ENCODE data around the gene TCP11L2. TPM values are rescaled to one million over a fixed set of nuclear protein-coding genes. Genes with fewer than 3 reads are reported as not detected.

TCP11L2 gene
- total and polyA plus RNA-seq, 3 donors from 2014 or later: 15.8 to 33.9 (median 31.0) TPM

DNA sequence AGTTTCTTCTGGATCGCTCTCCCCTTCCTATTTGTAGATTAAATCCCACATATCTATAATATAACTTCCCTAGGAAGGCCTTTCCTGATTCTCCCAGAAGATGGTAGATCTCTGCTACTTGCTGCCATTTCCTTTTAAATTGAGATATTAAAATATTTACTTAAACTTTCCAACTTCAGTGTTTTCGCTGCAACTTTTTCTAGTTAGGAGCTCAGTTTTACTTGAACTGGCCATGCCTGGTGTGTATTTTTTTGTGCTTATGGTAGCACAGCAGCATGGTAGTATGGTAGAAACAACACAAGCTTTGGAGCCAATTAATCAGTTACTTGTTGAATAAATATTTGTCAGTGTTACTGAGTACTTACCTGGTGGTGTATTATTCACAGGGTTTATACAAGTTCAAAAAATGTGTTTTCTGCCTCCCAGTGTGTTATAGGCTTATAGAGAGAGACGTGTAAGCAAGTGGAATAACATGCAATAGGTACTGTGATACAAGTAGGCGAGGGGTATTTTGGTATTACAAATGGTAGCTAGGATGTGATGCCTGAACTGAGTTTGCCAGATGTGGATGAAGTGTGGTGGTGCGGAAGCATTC is 58.0 kb downstream of the TCP11L2 start:
- intact Hi-C loops (cut with DNase I; ENCODE audit: low total_unique reads): no loop called here
- H3K27ac ChIP-seq: no peak overlapping the region
- H3K4me3 ChIP-seq: no peak overlapping the region
- H3K27me3 ChIP-seq: no peaks in the 10 kb centered on the region
- H3K9me3 ChIP-seq: no peaks in the 10 kb centered on the region
- 90 to 94% methylated on average over 5 of the region's 5 CpGs for WGBS, 2 donors
- TF ChIP-seq, protein P1, sequence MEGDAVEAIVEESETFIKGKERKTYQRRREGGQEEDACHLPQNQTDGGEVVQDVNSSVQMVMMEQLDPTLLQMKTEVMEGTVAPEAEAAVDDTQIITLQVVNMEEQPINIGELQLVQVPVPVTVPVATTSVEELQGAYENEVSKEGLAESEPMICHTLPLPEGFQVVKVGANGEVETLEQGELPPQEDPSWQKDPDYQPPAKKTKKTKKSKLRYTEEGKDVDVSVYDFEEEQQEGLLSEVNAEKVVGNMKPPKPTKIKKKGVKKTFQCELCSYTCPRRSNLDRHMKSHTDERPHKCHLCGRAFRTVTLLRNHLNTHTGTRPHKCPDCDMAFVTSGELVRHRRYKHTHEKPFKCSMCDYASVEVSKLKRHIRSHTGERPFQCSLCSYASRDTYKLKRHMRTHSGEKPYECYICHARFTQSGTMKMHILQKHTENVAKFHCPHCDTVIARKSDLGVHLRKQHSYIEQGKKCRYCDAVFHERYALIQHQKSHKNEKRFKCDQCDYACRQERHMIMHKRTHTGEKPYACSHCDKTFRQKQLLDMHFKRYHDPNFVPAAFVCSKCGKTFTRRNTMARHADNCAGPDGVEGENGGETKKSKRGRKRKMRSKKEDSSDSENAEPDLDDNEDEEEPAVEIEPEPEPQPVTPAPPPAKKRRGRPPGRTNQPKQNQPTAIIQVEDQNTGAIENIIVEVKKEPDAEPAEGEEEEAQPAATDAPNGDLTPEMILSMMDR (IDR thresholded peaks at IDR 0.05): no peak
- no peak for TF ChIP-seq POLR2A (IDR thresholded peaks at IDR 0.05)
- no peaks in the 10 kb centered on the region for H3K36me3 ChIP-seq (ENCODE audit: low read depth, missing control alignments)
- no peak for DNase-seq
- H3K4me1 ChIP-seq: peaks cover 9% of the 10 kb centered on the region

DNA sequence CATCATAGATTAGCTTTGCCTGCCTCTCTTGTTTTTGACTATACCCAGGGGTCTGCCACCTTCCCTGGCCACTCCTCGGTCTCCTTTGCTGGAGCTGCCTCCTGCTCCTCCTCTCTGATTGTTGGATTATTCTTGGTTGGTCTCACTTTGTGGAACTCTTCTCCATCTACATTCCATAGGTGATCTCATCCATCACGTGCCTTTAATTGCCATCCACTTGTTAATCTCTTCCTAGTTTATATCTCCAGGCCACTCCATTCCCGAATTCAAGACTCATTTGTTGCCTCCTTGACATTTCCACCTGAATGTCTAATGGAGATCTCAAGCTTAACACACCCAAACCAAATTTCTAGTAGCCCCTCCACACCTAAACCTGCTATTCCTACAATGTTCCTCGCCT is 60.4 kb downstream of the TCP11L2 start:
- Histone ChIP-seq H3K4me1 (peaks cover 4% of the 10 kb centered on the region), H3K27ac (no peak overlapping the region), H3K9me3 (no peaks in the 10 kb centered on the region), H3K4me3 (no peak overlapping the region), H3K36me3 (ENCODE audit: low read depth, missing control alignments) (no peaks in the 10 kb centered on the region), H3K27me3 (no peaks in the 10 kb centered on the region)
- intact Hi-C loops (cut with DNase I; ENCODE audit: low total_unique reads): no loop called here
- TF ChIP-seq POLR2A (IDR thresholded peaks at IDR 0.05): no peak
- TF ChIP-seq, protein P1 (IDR thresholded peaks at IDR 0.05): no peak
- no peak for DNase-seq
- WGBS, 2 donors: 85 to 92% methylated on average over 4 of the region's 4 CpGs

DNA sequence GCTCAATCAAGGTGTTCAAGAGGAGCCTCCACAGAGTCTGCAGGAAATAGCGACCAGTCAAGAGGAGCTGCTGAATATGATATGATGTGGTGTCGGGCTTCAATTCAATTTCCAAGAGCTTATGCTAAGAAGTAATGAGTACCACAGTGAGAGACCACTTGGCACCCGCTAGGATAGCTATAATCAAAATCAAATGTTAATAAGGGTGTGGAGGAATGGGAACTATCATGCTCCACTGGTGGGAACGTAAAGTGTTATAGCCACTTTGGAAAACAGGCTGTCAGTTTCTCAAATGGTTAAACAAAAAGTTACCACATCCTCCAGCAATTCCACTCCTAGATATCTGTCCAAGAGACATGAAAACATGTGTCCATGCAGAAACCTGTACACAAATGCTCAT is 61.7 kb downstream of the TCP11L2 start:
- Histone ChIP-seq H3K4me1 (no peaks in the 10 kb centered on the region), H3K9me3 (no peaks in the 10 kb centered on the region), H3K36me3 (ENCODE audit: low read depth, missing control alignments) (no peaks in the 10 kb centered on the region), H3K27me3 (no peaks in the 10 kb centered on the region), H3K27ac (no peak overlapping the region), H3K4me3 (no peak overlapping the region)
- intact Hi-C loops (cut with DNase I; ENCODE audit: low total_unique reads): no loop called here
- DNase-seq: no peak
- 94 to 98% methylated on average over 4 of the region's 4 CpGs for WGBS, 2 donors
- TF ChIP-seq, protein P1 (IDR thresholded peaks at IDR 0.05): no peak
- TF ChIP-seq POLR2A (IDR thresholded peaks at IDR 0.05): no peak

DNA sequence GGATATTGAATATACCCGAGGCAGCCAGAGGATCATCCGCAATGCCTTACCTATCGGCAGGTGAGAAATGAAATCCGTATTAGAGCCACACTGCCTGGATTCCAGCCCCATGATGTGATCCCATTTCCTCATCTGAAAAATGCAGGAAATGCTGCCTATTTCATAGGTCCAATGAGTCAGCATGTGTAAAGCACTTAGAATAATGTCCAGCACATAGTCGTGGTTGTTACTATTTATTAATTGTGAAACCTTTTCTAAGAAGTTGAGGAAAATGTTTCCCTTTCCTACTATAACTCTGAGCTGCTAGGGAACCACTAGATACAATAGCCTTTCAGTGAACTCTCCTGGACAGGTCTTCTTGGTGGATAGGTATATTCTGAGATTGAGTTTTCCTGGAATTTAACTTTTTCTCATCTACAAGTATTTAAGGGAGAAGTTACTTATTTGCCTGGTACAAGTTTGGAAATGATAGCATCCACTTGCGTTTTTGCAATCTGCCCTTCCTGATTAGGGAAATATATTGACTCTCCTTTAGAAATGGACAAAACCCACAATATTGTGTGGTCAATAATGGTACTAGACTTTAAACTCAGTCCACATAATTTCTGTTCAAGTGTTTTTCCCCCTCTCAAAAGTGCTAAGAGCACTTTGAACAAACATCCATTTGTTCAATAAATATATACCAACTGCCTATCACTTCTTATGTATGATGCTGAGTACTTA is 67.3 kb downstream of the TCP11L2 start:
- no peak for TF ChIP-seq POLR2A (IDR thresholded peaks at IDR 0.05)
- H3K27me3 ChIP-seq: no peaks in the 10 kb centered on the region
- DNase-seq: no peak
- H3K27ac ChIP-seq: no peak overlapping the region
- 91 to 94% methylated on average over 6 of the region's 6 CpGs for WGBS, 2 donors
- intact Hi-C loops (cut with DNase I; ENCODE audit: low total_unique reads): no loop called here
- no peaks in the 10 kb centered on the region for H3K9me3 ChIP-seq
- no peaks in the 10 kb centered on the region for H3K4me1 ChIP-seq
- no peak overlapping the region for H3K4me3 ChIP-seq
- no peaks in the 10 kb centered on the region for H3K36me3 ChIP-seq (ENCODE audit: low read depth, missing control alignments)

DNA sequence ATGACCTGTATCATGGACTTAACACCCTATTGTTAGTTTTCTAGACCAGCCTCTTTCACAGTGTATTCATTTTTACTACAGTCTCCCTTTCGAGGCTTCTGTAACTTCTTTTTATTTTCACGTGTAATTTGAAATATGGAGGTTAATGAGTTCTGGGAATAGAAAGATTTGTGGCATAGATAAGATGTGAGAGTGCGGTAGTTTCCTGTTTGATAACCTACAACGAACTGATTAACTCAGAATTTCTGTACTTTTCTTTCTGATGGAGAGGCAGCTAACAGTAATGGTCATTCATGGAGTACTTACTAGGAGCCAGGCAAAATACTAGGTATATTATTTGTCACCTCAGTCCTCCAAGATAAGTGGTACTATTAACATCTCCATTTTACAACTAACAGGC is 76.3 kb downstream of the TCP11L2 start:
- WGBS, 2 donors: 78 to 79% methylated on average over 4 of the region's 4 CpGs
- Histone ChIP-seq H3K27ac (no peak overlapping the region), H3K4me3 (no peak overlapping the region), H3K9me3 (no peaks in the 10 kb centered on the region), H3K4me1 (no peaks in the 10 kb centered on the region), H3K27me3 (no peaks in the 10 kb centered on the region), H3K36me3 (ENCODE audit: low read depth, missing control alignments) (no peaks in the 10 kb centered on the region)
- intact Hi-C loops (cut with DNase I; ENCODE audit: low total_unique reads): no loop called here
- no peak for DNase-seq
- TF ChIP-seq, protein P1 (IDR thresholded peaks at IDR 0.05): no peak
- TF ChIP-seq POLR2A (IDR thresholded peaks at IDR 0.05): no peak

Data from testis (tissue), 3 donors.